HL-60 (cell line): ENCODE data around the gene AHDC1.

Experiments used
- POLR2AphosphoS5 ChIP-seq: IDR thresholded peaks from 2 replicates; pipeline ENCODE4 v1.6.1; 2012; ENCODE audit warnings: low read depth
- TF ChIP-seq, protein P1 (sequence below): IDR thresholded peaks from one replicate; pipeline ENCODE4 v1.5.1; 2011; ENCODE audit warnings: low read length, control low read depth, inconsistent platforms; ENCODE audit not compliant: insufficient read depth

DNA sequence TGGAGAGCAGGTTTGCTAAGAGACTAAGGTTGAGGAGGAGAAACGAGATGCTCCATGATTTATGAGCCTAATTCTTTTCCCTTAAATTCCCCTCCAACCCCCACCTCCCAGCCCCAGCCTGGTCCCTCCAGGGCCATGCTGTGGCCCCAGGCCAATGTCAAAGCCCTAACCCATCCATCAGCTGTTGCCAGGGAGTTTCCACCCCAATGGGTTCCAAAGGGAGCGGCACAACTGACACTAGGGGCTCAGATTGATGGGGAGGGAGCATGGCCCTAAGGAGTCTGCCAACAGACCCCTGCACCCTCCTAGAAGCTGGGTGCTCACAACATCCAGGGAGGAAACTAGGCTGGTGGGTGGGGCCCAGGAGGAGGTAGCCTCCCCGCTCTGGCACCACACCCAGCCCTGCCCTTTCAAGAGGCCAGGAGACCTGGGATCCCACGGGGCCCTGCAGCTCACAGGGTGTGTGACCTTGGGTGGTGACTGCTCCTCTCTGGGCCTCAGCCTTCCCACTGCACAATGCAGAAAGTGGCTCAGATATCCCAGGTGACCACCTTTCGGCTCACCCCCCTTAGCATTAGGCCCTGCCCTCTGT is 12.9 kb downstream of the AHDC1 start:
- TF ChIP-seq, protein P1, sequence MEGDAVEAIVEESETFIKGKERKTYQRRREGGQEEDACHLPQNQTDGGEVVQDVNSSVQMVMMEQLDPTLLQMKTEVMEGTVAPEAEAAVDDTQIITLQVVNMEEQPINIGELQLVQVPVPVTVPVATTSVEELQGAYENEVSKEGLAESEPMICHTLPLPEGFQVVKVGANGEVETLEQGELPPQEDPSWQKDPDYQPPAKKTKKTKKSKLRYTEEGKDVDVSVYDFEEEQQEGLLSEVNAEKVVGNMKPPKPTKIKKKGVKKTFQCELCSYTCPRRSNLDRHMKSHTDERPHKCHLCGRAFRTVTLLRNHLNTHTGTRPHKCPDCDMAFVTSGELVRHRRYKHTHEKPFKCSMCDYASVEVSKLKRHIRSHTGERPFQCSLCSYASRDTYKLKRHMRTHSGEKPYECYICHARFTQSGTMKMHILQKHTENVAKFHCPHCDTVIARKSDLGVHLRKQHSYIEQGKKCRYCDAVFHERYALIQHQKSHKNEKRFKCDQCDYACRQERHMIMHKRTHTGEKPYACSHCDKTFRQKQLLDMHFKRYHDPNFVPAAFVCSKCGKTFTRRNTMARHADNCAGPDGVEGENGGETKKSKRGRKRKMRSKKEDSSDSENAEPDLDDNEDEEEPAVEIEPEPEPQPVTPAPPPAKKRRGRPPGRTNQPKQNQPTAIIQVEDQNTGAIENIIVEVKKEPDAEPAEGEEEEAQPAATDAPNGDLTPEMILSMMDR = no peak
- TF ChIP-seq POLR2AphosphoS5 = no peak
